Thoracic aorta (tissue), 2 donors: ENCODE results near the gene ERCC5. TPM values are rescaled to one million over a fixed set of nuclear protein-coding genes. Genes with fewer than 3 reads are reported as not detected.

Source experiments
- ATAC-seq: fragments of 150-250 bp; one replicate; pipeline ENCODE4 v1.8.0; 2017; ENCODE audit warnings: low read depth; ENCODE audit not compliant: insufficient number of reproducible peaks, low FRiP score
- DNase-seq: peaks from one replicate; pipeline ENCODE4 v3.0.0-alpha.2; 2020; ENCODE audit warnings: low spot score
- H3K27ac ChIP-seq, 2 donors: fragments of 200-600 bp; sonication (generic); 1 replicate in 1 of 2; 2 replicates in 1 of 2; pipeline ENCODE4 v1.5.1; 2016; ENCODE audit warnings: mild to moderate bottlenecking in 2 of 2, moderate library complexity in 2 of 2
- H3K27me3 ChIP-seq: fragments of 200-600 bp; sonication (generic); replicated peaks from 2 replicates; pipeline ENCODE4 v1.6.0; 2016; ENCODE audit warnings: mild to moderate bottlenecking; ENCODE audit not compliant: insufficient read depth
- H3K36me3 ChIP-seq: fragments of 200-600 bp; sonication (generic); one replicate; pipeline ENCODE4 v1.5.1; 2016
- H3K4me1 ChIP-seq, 2 donors: fragments of 200-600 bp; sonication (generic); 1 replicate in 1 of 2; 2 replicates in 1 of 2; pipeline versions ENCODE4 v1.5.1 to v1.6.0; 2016; ENCODE audit warnings: low read depth in 2 of 2, mild to moderate bottlenecking in 1 of 2; ENCODE audit not compliant: control insufficient read depth in 1 of 2
- H3K4me3 ChIP-seq: fragments of 200-600 bp; sonication (generic); 2 replicates; pipeline ENCODE4 v1.5.1; 2016; ENCODE audit warnings: mild to moderate bottlenecking
- H3K9me3 ChIP-seq: fragments of 200-600 bp; sonication (generic); 2 replicates; pipeline ENCODE4 v1.5.1; 2016
- CTCF ChIP-seq: fragments of 200-600 bp; sonication (generic); IDR thresholded peaks from one replicate; pipeline ENCODE4 v1.5.1; 2019; ENCODE audit warnings: antibody characterized with exemption
- total RNA-seq, 2 donors: library from RNA; depleted of rRNA; stranded (reverse); fragments of >200 nt; gene quantifications; one replicate each; pipeline versions ENCODE4 v1.1.0 to v1.2.3, GENCODE V29; 2016

ERCC5 gene
- total RNA-seq, 2 donors from 2014 or later, result 59.4 to 80.8 TPM

- Histone ChIP-seq H3K27ac (no peak overlapping the region), H3K27me3 (no peaks in the 10 kb centered on the region), H3K36me3 (peaks cover 14% of the 10 kb centered on the region), H3K4me1 (no peaks in the 10 kb centered on the region), H3K4me3 (no peak overlapping the region), H3K9me3 (no peaks in the 10 kb centered on the region)
- ATAC-seq, result no peak
- no peak for DNase-seq
- TF ChIP-seq CTCF, result no peak
These were observed 19.7 kb upstream of the ERCC5 start for GRCh38 chr13:102825921-102826706.

GRCh38 chr13:102830646-102831045, 15.2 kb upstream of the ERCC5 start:
- Histone ChIP-seq H3K36me3 (peaks cover 18% of the 10 kb centered on the region), H3K9me3 (no peaks in the 10 kb centered on the region), H3K27ac (no peak overlapping the region), H3K4me3 (no peak overlapping the region), H3K27me3 (no peaks in the 10 kb centered on the region), H3K4me1 (no peaks in the 10 kb centered on the region)
- TF ChIP-seq CTCF, result no peak
- no peak for DNase-seq
- no peak for ATAC-seq

- H3K36me3 ChIP-seq, result peaks cover 17% of the 10 kb centered on the region
- TF ChIP-seq CTCF, result no peak
These were observed 9.4 kb upstream of the ERCC5 start for GRCh38 chr13:102836471-102836870.

GRCh38 chr13:102838273-102838672, 7.6 kb upstream of the ERCC5 start:
- TF ChIP-seq CTCF, result no peak
- Histone ChIP-seq H3K27ac (no peak overlapping the region), H3K36me3 (peaks cover 16% of the 10 kb centered on the region), H3K4me3 (no peak overlapping the region), H3K27me3 (no peaks in the 10 kb centered on the region), H3K9me3 (no peaks in the 10 kb centered on the region), H3K4me1 (no peaks in the 10 kb centered on the region)
- ATAC-seq (no peak), DNase-seq (no peak)

More at GRCh38 chr13:102836471-102836870, 9.4 kb upstream of the ERCC5 start:
- no peaks in the 10 kb centered on the region for H3K27me3 ChIP-seq
- H3K4me3 ChIP-seq, result no peak overlapping the region
- no peak for DNase-seq
- no peaks in the 10 kb centered on the region for H3K9me3 ChIP-seq
- no peaks in the 10 kb centered on the region for H3K4me1 ChIP-seq
- ATAC-seq, result no peak
- H3K27ac ChIP-seq, result no peak overlapping the region

- H3K27ac ChIP-seq, result no peak overlapping the region
- no peak overlapping the region for H3K4me3 ChIP-seq
- H3K27me3 ChIP-seq, result no peaks in the 10 kb centered on the region
- peaks cover 16% of the 10 kb centered on the region for H3K36me3 ChIP-seq
- ATAC-seq (no peak), DNase-seq (no peak)
- TF ChIP-seq CTCF, result no peak
- H3K9me3 ChIP-seq, result no peaks in the 10 kb centered on the region
- no peaks in the 10 kb centered on the region for H3K4me1 ChIP-seq
These were observed 6.8 kb upstream of the ERCC5 start for GRCh38 chr13:102838982-102839381.
